DOHH2 (cell line): ENCODE data around the gene PDZK1.

Source experiments
- EZH2phosphoT487 ChIP-seq: fragments of 200-600 bp; sonication (generic); IDR thresholded peaks from 2 replicates; pipeline ENCODE4 v1.6.1; 2017; ENCODE audit warnings: borderline replicate concordance, mild to moderate bottlenecking, antibody characterized with exemption, low read length, moderate library complexity, mixed read lengths
- TF ChIP-seq, protein P1 (sequence below): fragments of 200-600 bp; sonication (generic); IDR thresholded peaks from one replicate; pipeline ENCODE4 v1.5.1; 2014; ENCODE audit warnings: antibody characterized with exemption, mild to moderate bottlenecking, low read depth, low read length; ENCODE audit not compliant: poor library complexity, severe bottlenecking

- TF ChIP-seq, protein P1, sequence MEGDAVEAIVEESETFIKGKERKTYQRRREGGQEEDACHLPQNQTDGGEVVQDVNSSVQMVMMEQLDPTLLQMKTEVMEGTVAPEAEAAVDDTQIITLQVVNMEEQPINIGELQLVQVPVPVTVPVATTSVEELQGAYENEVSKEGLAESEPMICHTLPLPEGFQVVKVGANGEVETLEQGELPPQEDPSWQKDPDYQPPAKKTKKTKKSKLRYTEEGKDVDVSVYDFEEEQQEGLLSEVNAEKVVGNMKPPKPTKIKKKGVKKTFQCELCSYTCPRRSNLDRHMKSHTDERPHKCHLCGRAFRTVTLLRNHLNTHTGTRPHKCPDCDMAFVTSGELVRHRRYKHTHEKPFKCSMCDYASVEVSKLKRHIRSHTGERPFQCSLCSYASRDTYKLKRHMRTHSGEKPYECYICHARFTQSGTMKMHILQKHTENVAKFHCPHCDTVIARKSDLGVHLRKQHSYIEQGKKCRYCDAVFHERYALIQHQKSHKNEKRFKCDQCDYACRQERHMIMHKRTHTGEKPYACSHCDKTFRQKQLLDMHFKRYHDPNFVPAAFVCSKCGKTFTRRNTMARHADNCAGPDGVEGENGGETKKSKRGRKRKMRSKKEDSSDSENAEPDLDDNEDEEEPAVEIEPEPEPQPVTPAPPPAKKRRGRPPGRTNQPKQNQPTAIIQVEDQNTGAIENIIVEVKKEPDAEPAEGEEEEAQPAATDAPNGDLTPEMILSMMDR: no peak
- no peak for TF ChIP-seq EZH2phosphoT487
Observed at GRCh38 chr1:145719230-145720079, 12.3 kb upstream of the PDZK1 start, which contains the start of gene CD160.
